GM23248 (cell line): ENCODE data around the gene SDK2. TPM values are rescaled to one million over a fixed set of nuclear protein-coding genes. Genes with fewer than 3 reads are reported as not detected.

Experiments
- DNase-seq: peaks from one replicate; pipeline ENCODE4 v3.0.0-alpha.2; 2015
- H2AFZ ChIP-seq: fragments of 200-600 bp; sonication (generic); 2 replicates; pipeline ENCODE4 v1.6.1; 2016; ENCODE audit warnings: antibody characterized with exemption
- H3F3A ChIP-seq: fragments of 200-600 bp; sonication (generic); 2 replicates; pipeline ENCODE4 v1.6.1; 2016; ENCODE audit warnings: mild to moderate bottlenecking, antibody characterized with exemption, mixed run types; ENCODE audit not compliant: insufficient read depth
- H3K27ac ChIP-seq: fragments of 200-600 bp; sonication (generic); 2 replicates; pipeline ENCODE4 v1.5.1; 2016; ENCODE audit warnings: mild to moderate bottlenecking
- H3K27me3 ChIP-seq: fragments of 200-600 bp; sonication (generic); replicated peaks from 2 replicates; pipeline ENCODE4 v1.6.1; 2016; ENCODE audit warnings: mild to moderate bottlenecking; ENCODE audit not compliant: insufficient read depth
- H3K36me3 ChIP-seq: fragments of 200-600 bp; sonication (generic); 2 replicates; pipeline ENCODE4 v1.6.1; 2016; ENCODE audit warnings: low read depth, mild to moderate bottlenecking
- H3K4me1 ChIP-seq: fragments of 200-600 bp; sonication (generic); 2 replicates; pipeline ENCODE4 v1.6.1; 2016; ENCODE audit warnings: mild to moderate bottlenecking; ENCODE audit not compliant: insufficient read depth
- H3K4me2 ChIP-seq: fragments of 200-600 bp; sonication (generic); one replicate; pipeline ENCODE4 v1.6.1; 2016; ENCODE audit warnings: mild to moderate bottlenecking; ENCODE audit not compliant: unreplicated experiment
- H3K4me3 ChIP-seq: fragments of 200-600 bp; sonication (generic); 2 replicates; pipeline ENCODE4 v1.5.1; 2016; ENCODE audit warnings: mild to moderate bottlenecking
- H3K79me2 ChIP-seq: fragments of 200-600 bp; sonication (generic); 2 replicates; pipeline ENCODE4 v1.6.1; 2016; ENCODE audit warnings: mild to moderate bottlenecking; ENCODE audit not compliant: insufficient read depth
- H3K9ac ChIP-seq: fragments of 200-600 bp; sonication (generic); 2 replicates; pipeline ENCODE4 v1.6.1; 2016; ENCODE audit warnings: mild to moderate bottlenecking
- H3K9me2 ChIP-seq: fragments of 200-600 bp; sonication (generic); 2 replicates; pipeline ENCODE4 v1.6.1; 2016; ENCODE audit warnings: mixed run types, mild to moderate bottlenecking, moderate library complexity; ENCODE audit not compliant: insufficient read depth
- H3K9me3 ChIP-seq: fragments of 200-600 bp; sonication (generic); one replicate; pipeline ENCODE4 v1.6.1; 2017; ENCODE audit warnings: low read depth
- H4K20me1 ChIP-seq: fragments of 200-600 bp; sonication (generic); 2 replicates; pipeline ENCODE4 v1.6.0; 2016; ENCODE audit not compliant: insufficient read depth
- EZH2 ChIP-seq: fragments of 200-600 bp; sonication (generic); IDR thresholded peaks from 2 replicates; pipeline ENCODE4 v1.6.1; 2018; ENCODE audit warnings: antibody characterized with exemption, mild to moderate bottlenecking; ENCODE audit not compliant: insufficient read depth, poor library complexity, severe bottlenecking
- EZH2phosphoT487 ChIP-seq: fragments of 200-600 bp; sonication (generic); IDR thresholded peaks from 2 replicates; pipeline ENCODE4 v1.6.1; 2018; ENCODE audit warnings: antibody characterized with exemption, moderate library complexity, mild to moderate bottlenecking, low read depth; ENCODE audit not compliant: insufficient read depth
- WGBS, 2 experiments: methylation state at CpG; one replicate each; pipeline ENCODE4 v1.1.6; 2015 to 2017; ENCODE audit warnings: low lambda C conversion rate in 2 of 2, low coverage in 1 of 2; ENCODE audit errors: missing lambda C conversion rate in 2 of 2; 5-methylcytosine and 5-hydroxymethylcytosine counted together
- in situ Hi-C: fragments of 300-500 bp; cut with MboI; formaldehyde crosslinking; loops from 2 replicates; pipeline ENCODE4 v1.15.0; 2020
- polyA plus RNA-seq: library from polyadenylated mRNA; unstranded; fragments of >200 nt; fragmentation: Nextera tagmentation; extraction: Ambion mirVana; gene quantifications from 2 replicates; pipeline ENCODE4 v1.2.1, GENCODE V29; 2016
- total RNA-seq: library from RNA; depleted of rRNA; stranded (reverse); fragments of >200 nt; shearing (Covaris generic); gene quantifications from 2 replicates; pipeline ENCODE4 v1.2.3, GENCODE V29; 2014

The SDK2 gene
- total and polyA plus RNA-seq, 2 experiments from 2014 or later: under 0.01 to 0.03 TPM

GRCh38 chr17:73625006-73625405 lies 19.2 kb downstream of the SDK2 start:
- DNase-seq: no peak
- 68 to 73% methylated on average over 7 of the region's 7 CpGs for WGBS, 2 experiments
- H3F3A ChIP-seq: no peaks in the 10 kb centered on the region
- no peaks in the 10 kb centered on the region for H3K4me1 ChIP-seq
- no peak for TF ChIP-seq EZH2
- TF ChIP-seq EZH2phosphoT487: no peak
- H3K4me3 ChIP-seq: no peak overlapping the region
- no peaks in the 10 kb centered on the region for H3K9me3 ChIP-seq
- no peak overlapping the region for H2AFZ ChIP-seq
- H3K4me2 ChIP-seq: no peak overlapping the region
- H3K9ac ChIP-seq: no peak overlapping the region
- no peaks in the 10 kb centered on the region for H3K9me2 ChIP-seq
- H3K79me2 ChIP-seq: no peaks in the 10 kb centered on the region
- H4K20me1 ChIP-seq: no peaks in the 10 kb centered on the region
- no peaks in the 10 kb centered on the region; the same call in 1 of the 2 replicates for H3K27me3 ChIP-seq
- H3K36me3 ChIP-seq: no peaks in the 10 kb centered on the region
- in situ Hi-C loops: no loop called here
- no peak overlapping the region for H3K27ac ChIP-seq

- 62 to 64% methylated on average over 7 of the region's 7 CpGs for WGBS, 2 experiments
- no peaks in the 10 kb centered on the region for H3K4me1 ChIP-seq
- DNase-seq: no peak
- no peak overlapping the region for H2AFZ ChIP-seq
- H3K4me2 ChIP-seq: no peak overlapping the region
- H3K4me3 ChIP-seq: no peak overlapping the region
- no peaks in the 10 kb centered on the region for H3K36me3 ChIP-seq
- no peaks in the 10 kb centered on the region for H3K9me2 ChIP-seq
- H3K79me2 ChIP-seq: no peaks in the 10 kb centered on the region
- no peaks in the 10 kb centered on the region for H4K20me1 ChIP-seq
- H3F3A ChIP-seq: no peaks in the 10 kb centered on the region
- TF ChIP-seq EZH2phosphoT487: no peak
- TF ChIP-seq EZH2: no peak
- H3K9ac ChIP-seq: no peak overlapping the region
- no peaks in the 10 kb centered on the region; the same call in 1 of the 2 replicates for H3K27me3 ChIP-seq
- in situ Hi-C loops: no loop called here
- H3K27ac ChIP-seq: no peak overlapping the region
- H3K9me3 ChIP-seq: no peaks in the 10 kb centered on the region
These were observed 19.7 kb downstream of the SDK2 start for GRCh38 chr17:73624496-73624988.

DNA sequence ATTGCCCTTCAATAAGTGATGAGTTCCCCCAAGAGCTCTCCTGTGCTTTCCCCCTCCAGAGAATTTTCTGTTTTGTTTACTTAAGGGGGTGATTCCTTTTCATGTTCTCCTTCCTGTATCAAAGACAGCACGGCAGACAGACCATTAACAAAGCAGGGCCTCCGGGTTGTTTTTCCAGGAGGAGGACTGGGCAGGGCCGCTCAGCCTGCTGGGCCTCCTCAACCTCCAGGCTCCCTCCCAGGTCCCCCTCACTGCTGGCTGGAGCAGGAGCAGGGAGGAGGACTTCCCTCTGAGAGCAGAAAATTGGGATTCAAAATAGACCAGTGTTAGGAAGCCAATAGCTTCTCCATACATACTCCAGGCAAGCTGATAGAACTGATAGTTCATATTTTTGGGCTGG lies 20.4 kb downstream of the SDK2 start:
- Histone ChIP-seq H4K20me1 (no peaks in the 10 kb centered on the region), H3K9me2 (no peaks in the 10 kb centered on the region), H3K27me3 (no peaks in the 10 kb centered on the region; the same call in 1 of the 2 replicates), H3K36me3 (no peaks in the 10 kb centered on the region), H3K27ac (no peak overlapping the region), H3K9ac (no peak overlapping the region), H3K4me3 (no peak overlapping the region), H3K4me1 (no peaks in the 10 kb centered on the region), H3K9me3 (no peaks in the 10 kb centered on the region), H3K79me2 (no peaks in the 10 kb centered on the region), H3F3A (no peaks in the 10 kb centered on the region), H2AFZ (no peak overlapping the region), H3K4me2 (no peak overlapping the region)
- 12 to 32% methylated on average over 3 of the region's 3 CpGs for WGBS, 2 experiments
- no peak for DNase-seq
- in situ Hi-C loops: no loop called here
- TF ChIP-seq EZH2 (no peak), EZH2phosphoT487 (no peak)

DNA sequence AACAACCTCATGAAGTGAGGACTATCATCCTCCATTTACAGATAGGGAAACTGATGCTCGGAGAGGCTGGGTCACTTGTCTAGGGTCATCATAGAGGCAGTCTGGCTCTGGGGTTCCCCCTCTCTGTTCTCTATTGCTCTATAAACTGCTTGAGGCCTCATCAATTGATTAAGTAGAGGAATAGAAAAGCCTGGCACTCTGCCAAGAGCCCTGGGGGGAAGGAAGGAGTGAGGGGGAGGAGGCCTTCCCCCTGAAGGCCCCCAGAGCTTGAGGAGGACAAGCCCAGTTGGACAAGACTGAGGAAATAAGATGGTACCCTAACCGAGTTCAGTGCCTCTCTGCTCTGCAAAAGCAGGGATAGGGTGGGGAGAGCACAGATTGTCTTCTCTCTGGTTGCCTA lies 21.0 kb downstream of the SDK2 start:
- Histone ChIP-seq H3K9ac (no peak overlapping the region), H3K4me3 (no peak overlapping the region), H3K36me3 (no peaks in the 10 kb centered on the region), H3K9me3 (no peaks in the 10 kb centered on the region), H3K27ac (no peak overlapping the region), H3K4me1 (no peaks in the 10 kb centered on the region), H3K27me3 (no peaks in the 10 kb centered on the region; the same call in 1 of the 2 replicates), H3F3A (no peaks in the 10 kb centered on the region), H3K79me2 (no peaks in the 10 kb centered on the region), H2AFZ (no peak overlapping the region), H3K9me2 (no peaks in the 10 kb centered on the region), H4K20me1 (no peaks in the 10 kb centered on the region), H3K4me2 (no peak overlapping the region)
- no peak for TF ChIP-seq EZH2
- TF ChIP-seq EZH2phosphoT487: no peak
- 29 to 42% methylated on average over 2 of the region's 2 CpGs for WGBS, 2 experiments
- no peak for DNase-seq
- in situ Hi-C loops: no loop called here

- Histone ChIP-seq H3K27ac (no peak overlapping the region), H3K79me2 (no peaks in the 10 kb centered on the region), H3K27me3 (no peaks in the 10 kb centered on the region; the same call in 1 of the 2 replicates), H3K9me3 (no peaks in the 10 kb centered on the region), H4K20me1 (no peaks in the 10 kb centered on the region), H3K9me2 (no peaks in the 10 kb centered on the region), H3K9ac (no peak overlapping the region), H2AFZ (no peak overlapping the region), H3F3A (no peaks in the 10 kb centered on the region), H3K36me3 (no peaks in the 10 kb centered on the region), H3K4me2 (no peak overlapping the region), H3K4me3 (no peak overlapping the region), H3K4me1 (no peaks in the 10 kb centered on the region)
- no peak for DNase-seq
- in situ Hi-C loops: no loop called here
- WGBS, 2 experiments: 40 to 70% methylated on average over 3 of the region's 3 CpGs
- no peak for TF ChIP-seq EZH2
These were observed 21.9 kb downstream of the SDK2 start for GRCh38 chr17:73622381-73622780.
